ENCODE results near the gene TNXB. TPM values are rescaled to one million over a fixed set of nuclear protein-coding genes. Genes with fewer than 3 reads are reported as not detected.

Gene TNXB
- polyA plus RNA-seq, 2 of the 4 experiments (the other 2 are of a cell fraction), result 0.80 to 1.7 TPM

- WGBS (ENCODE audit: missing lambda C conversion rate), result 83% methylated on average over 7 of the region's 7 CpGs
- Histone ChIP-seq H3K4me1 (peaks cover 28% of the 10 kb centered on the region), H3K27ac (no peak overlapping the region), H3K4me3 (no peak overlapping the region), H3K9me3 (no peaks in the 10 kb centered on the region), H3K4me2 (no peak overlapping the region)
- POLR2A ChIA-PET, result no interaction called here
- DNase-seq (ENCODE audit: low read depth in 1 of 2, low spot score in 1 of 2) (no peak), ATAC-seq (no peak), FAIRE-seq (no peak)
- TF ChIP-seq CEBPB (IDR thresholded peaks at IDR 0.05), result no peak
- no peak for TF ChIP-seq GATA3 (IDR thresholded peaks at IDR 0.05; ENCODE audit: borderline replicate concordance)
- TF ChIP-seq RARB (CRISPR knock-in tag; IDR thresholded peaks at IDR 0.05), result no peak
- no peak for TF ChIP-seq KDM5A (IDR thresholded peaks at IDR 0.05)
- no peak for TF ChIP-seq EP300 (IDR thresholded peaks at IDR 0.05)
- TF ChIP-seq HOXB13 (CRISPR knock-in tag; IDR thresholded peaks at IDR 0.05; ENCODE audit: low read depth), result no peak
- TF ChIP-seq JUNB (IDR thresholded peaks at IDR 0.05), result no peak
- no peak for TF ChIP-seq TP53 (CRISPR knock-in tag; IDR thresholded peaks at IDR 0.05)
- no peak for TF ChIP-seq NR3C1 (IDR thresholded peaks at IDR 0.05)
- TF ChIP-seq BHLHE40 (IDR thresholded peaks at IDR 0.05; ENCODE audit: low read depth, low read length), result no peak
- TF ChIP-seq RFX5 (IDR thresholded peaks at IDR 0.05), result no peak
- no peak for TF ChIP-seq SMC3 (IDR thresholded peaks at IDR 0.05)
- TF ChIP-seq, protein P1, sequence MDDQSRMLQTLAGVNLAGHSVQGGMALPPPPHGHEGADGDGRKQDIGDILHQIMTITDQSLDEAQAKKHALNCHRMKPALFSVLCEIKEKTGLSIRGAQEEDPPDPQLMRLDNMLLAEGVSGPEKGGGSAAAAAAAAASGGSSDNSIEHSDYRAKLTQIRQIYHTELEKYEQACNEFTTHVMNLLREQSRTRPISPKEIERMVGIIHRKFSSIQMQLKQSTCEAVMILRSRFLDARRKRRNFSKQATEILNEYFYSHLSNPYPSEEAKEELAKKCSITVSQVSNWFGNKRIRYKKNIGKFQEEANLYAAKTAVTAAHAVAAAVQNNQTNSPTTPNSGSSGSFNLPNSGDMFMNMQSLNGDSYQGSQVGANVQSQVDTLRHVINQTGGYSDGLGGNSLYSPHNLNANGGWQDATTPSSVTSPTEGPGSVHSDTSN (IDR thresholded peaks at IDR 0.05), result no peak
- CTCF ChIA-PET, result no interaction called here
These were observed 2.4 kb upstream of the TNXB start for GRCh38 chr6:32111424-32112066.

DNA sequence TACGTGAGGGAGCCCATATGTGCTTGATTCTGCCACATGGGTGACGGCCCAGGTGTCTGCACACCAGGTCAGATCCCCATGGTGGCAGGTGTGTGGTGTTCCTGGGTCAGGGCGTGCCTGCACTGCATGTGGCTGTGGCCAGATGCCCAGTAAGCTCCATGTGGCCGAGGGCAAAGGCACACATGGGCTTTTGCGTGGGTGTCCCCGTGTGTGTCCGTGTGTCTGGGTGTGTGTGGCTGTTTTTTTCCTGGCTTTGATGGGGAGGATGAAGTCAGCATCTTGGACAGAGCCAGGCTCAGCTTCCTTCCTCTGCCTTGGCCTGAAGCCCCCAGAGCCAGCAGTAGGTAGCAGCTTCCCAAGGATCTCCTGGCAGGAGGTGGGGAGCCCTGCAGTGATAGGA lies 1.5 kb upstream of the TNXB start:
- 80% methylated on average over 1 of the region's 7 CpGs for WGBS (ENCODE audit: missing lambda C conversion rate)
- TF ChIP-seq ZC3H11A (IDR thresholded peaks at IDR 0.05), result no peak
- no peak for TF ChIP-seq NR3C1 (IDR thresholded peaks at IDR 0.05)
- no peak for FAIRE-seq
- H3K27ac ChIP-seq, result no peak overlapping the region
- ChIA-PET CTCF (interaction anchor here (0.9 to 5.5 kb wide), 5 partner anchors 7 to 87 kb away, joined by 3 to 39 read pairs (median 4); no protein-coding TSS in a partner anchor), POLR2A (no interaction called here)
- ATAC-seq, result no peak
- no peak overlapping the region for H3K4me2 ChIP-seq
- no peak overlapping the region for H3K4me3 ChIP-seq
- DNase-seq (ENCODE audit: low read depth in 1 of 2, low spot score in 1 of 2), result no peak
- peaks cover 28% of the 10 kb centered on the region for H3K4me1 ChIP-seq
- H3K9me3 ChIP-seq, result no peaks in the 10 kb centered on the region

- FAIRE-seq (no peak), ATAC-seq (no peak), DNase-seq (ENCODE audit: low read depth in 1 of 2, low spot score in 1 of 2) (no peak)
- Histone ChIP-seq H3K4me1 (peaks cover 24% of the 10 kb centered on the region), H3K27ac (no peak overlapping the region), H3K4me2 (no peak overlapping the region), H3K9me3 (no peaks in the 10 kb centered on the region), H3K4me3 (no peak overlapping the region)
- POLR2A ChIA-PET, result no interaction called here
- WGBS (ENCODE audit: missing lambda C conversion rate), result 90% methylated on average over 5 of the region's 6 CpGs
- CTCF ChIA-PET, result interaction anchor here (0.9 to 5.5 kb wide), 4 partner anchors 8 to 88 kb away, joined by 3 to 39 read pairs (median 4); no protein-coding TSS in a partner anchor
- TF ChIP-seq HOXB13 (CRISPR knock-in tag; IDR thresholded peaks at IDR 0.05; ENCODE audit: low read depth) (no peak), JUNB (IDR thresholded peaks at IDR 0.05) (no peak), PHF8 (IDR thresholded peaks at IDR 0.05; ENCODE audit: borderline replicate concordance, low read depth) (no peak), HEYL (CRISPR knock-in tag; IDR thresholded peaks at IDR 0.05) (no peak), SMC3 (IDR thresholded peaks at IDR 0.05) (no peak), CBX2 (IDR thresholded peaks at IDR 0.05; ENCODE audit: borderline replicate concordance, low read depth) (no peak), POLR2A (IDR thresholded peaks at IDR 0.05; ENCODE audit: low read length) (no peak), NFE2L2 (conservative IDR thresholded peaks at IDR 0.05; ENCODE audit: low read length) (no peak), KDM5A (IDR thresholded peaks at IDR 0.05) (no peak), EHF (CRISPR knock-in tag; IDR thresholded peaks at IDR 0.05) (no peak), NR3C1 (IDR thresholded peaks at IDR 0.05) (no peak), ESRRA (IDR thresholded peaks at IDR 0.05; ENCODE audit: borderline replicate concordance, low read length) (no peak), MAFK (IDR thresholded peaks at IDR 0.05; ENCODE audit: partially characterized antibody) (no peak)
- TF ChIP-seq, protein P1 (IDR thresholded peaks at IDR 0.05), result no peak
- TF ChIP-seq, protein P2, sequence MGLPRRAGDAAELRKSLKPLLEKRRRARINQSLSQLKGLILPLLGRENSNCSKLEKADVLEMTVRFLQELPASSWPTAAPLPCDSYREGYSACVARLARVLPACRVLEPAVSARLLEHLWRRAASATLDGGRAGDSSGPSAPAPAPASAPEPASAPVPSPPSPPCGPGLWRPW (IDR thresholded peaks at IDR 0.05), result no peak
- TF ChIP-seq, protein P3, sequence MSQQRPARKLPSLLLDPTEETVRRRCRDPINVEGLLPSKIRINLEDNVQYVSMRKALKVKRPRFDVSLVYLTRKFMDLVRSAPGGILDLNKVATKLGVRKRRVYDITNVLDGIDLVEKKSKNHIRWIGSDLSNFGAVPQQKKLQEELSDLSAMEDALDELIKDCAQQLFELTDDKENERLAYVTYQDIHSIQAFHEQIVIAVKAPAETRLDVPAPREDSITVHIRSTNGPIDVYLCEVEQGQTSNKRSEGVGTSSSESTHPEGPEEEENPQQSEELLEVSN (IDR thresholded peaks at IDR 0.05; ENCODE audit: borderline replicate concordance, low read depth), result no peak
These were observed 625 bp upstream of the TNXB start for GRCh38 chr6:32109765-32110160.
